Stimulated activated CD4-positive, alpha-beta T cell treated with anti-CD3 and anti-CD28 coated beads, Interleukin-15, amount 100 ng/mL, for 48 hours (primary cell): ENCODE data around the gene IL26.

Experiments
- DNase-seq, 2 donors: peaks; one replicate each; pipeline ENCODE4 v3.0.0-alpha.2; 2020; ENCODE audit warnings: low read depth in 2 of 2

Gene IL26

GRCh38 chr12:68225576-68226476 lies at the start of gene IL26:
Gene IL26, minus strand, starts transcription at chr12:68225810. Its CDS starts 54 bp downstream, at chr12:68225756.
- no peak for DNase-seq

- DNase-seq, result no peak
These were observed 47.1 kb upstream of the IL26 start for GRCh38 chr12:68272732-68273131.

GRCh38 chr12:68271346-68271745 lies 45.7 kb upstream of the IL26 start:
- no peak for DNase-seq

- no peak for DNase-seq
These were observed 44.7 kb upstream of the IL26 start for GRCh38 chr12:68270358-68270757.

- no peak for DNase-seq
These were observed 44.2 kb upstream of the IL26 start for GRCh38 chr12:68269779-68270178.

GRCh38 chr12:68268967-68269366 lies 43.4 kb upstream of the IL26 start:
- DNase-seq, result no peak

GRCh38 chr12:68267892-68268396 lies 42.3 kb upstream of the IL26 start:
- DNase-seq, result no peak

GRCh38 chr12:68264857-68265256 lies 39.2 kb upstream of the IL26 start:
- no peak for DNase-seq

GRCh38 chr12:68264158-68264855 lies 38.7 kb upstream of the IL26 start:
- no peak for DNase-seq

GRCh38 chr12:68263366-68263765 lies 37.8 kb upstream of the IL26 start:
- no peak for DNase-seq

- no peak for DNase-seq
These were observed 36.3 kb upstream of the IL26 start for GRCh38 chr12:68261896-68262295.

GRCh38 chr12:68260153-68260552 lies 34.5 kb upstream of the IL26 start:
- no peak for DNase-seq

GRCh38 chr12:68259318-68259940 lies 33.8 kb upstream of the IL26 start:
- DNase-seq, result peak in 1 of 2 donors; percentile 23

GRCh38 chr12:68253504-68253903 lies 27.9 kb upstream of the IL26 start, which contains the start of gene IL22:
Gene IL22, minus strand, starts transcription at chr12:68253604. Its CDS starts 156 bp downstream, at chr12:68253448.
- no peak for DNase-seq

- no peak for DNase-seq
These were observed 26.5 kb upstream of the IL26 start for GRCh38 chr12:68252077-68252476.

GRCh38 chr12:68250454-68250853 lies 24.8 kb upstream of the IL26 start:
- DNase-seq, result no peak

GRCh38 chr12:68247785-68248184 lies 22.2 kb upstream of the IL26 start:
- no peak for DNase-seq

- no peak for DNase-seq
These were observed 20.7 kb upstream of the IL26 start for GRCh38 chr12:68246350-68246749.

GRCh38 chr12:68245180-68246021 lies 19.8 kb upstream of the IL26 start:
- DNase-seq, result no peak

- DNase-seq, result no peak
These were observed 17.2 kb upstream of the IL26 start for GRCh38 chr12:68242777-68243176.

- peak; percentile 12 to 30 for DNase-seq
These were observed 15.4 kb upstream of the IL26 start for GRCh38 chr12:68240975-68241374.
